Psoas muscle (tissue), 8 donors: ENCODE data around the gene CATSPERZ. TPM values are rescaled to one million over a fixed set of nuclear protein-coding genes. Genes with fewer than 3 reads are reported as not detected.

ENCODE experiments used
- ATAC-seq, 4 donors: fragments of 200-7000 bp; cut with Tn5 transposase; one replicate each; pipeline ENCODE4 v1.9.1; 2020; ENCODE audit warnings: moderate library complexity in 3 of 4, mild to moderate bottlenecking in 2 of 4
- DNase-seq, 2 donors: peaks; one replicate each; pipeline ENCODE4 v3.0.0-alpha.2; 2020
- H3K27ac ChIP-seq: fragments of 200-600 bp; one replicate; pipeline ENCODE4 v1.8.0; 2022
- H3K27me3 ChIP-seq, 3 donors: fragments of 200-600 bp in 1 of 3; one replicate each; pipeline versions ENCODE4 v1.6.1 to v1.8.0; 2013 to 2022; ENCODE audit warnings: low read length in 2 of 3, mild to moderate bottlenecking in 2 of 3, moderate library complexity in 1 of 3; ENCODE audit not compliant: insufficient read depth in 3 of 3
- H3K36me3 ChIP-seq, 2 donors: fragments of 200-600 bp in 1 of 2; one replicate each; pipeline versions ENCODE4 v1.6.1 to v1.8.0; 2013 to 2022; ENCODE audit warnings: low read depth in 1 of 2, mild to moderate bottlenecking in 1 of 2, moderate library complexity in 1 of 2; ENCODE audit not compliant: insufficient read depth in 1 of 2
- H3K4me1 ChIP-seq: fragments of 200-600 bp; one replicate; pipeline ENCODE4 v1.8.0; 2022
- H3K4me3 ChIP-seq: fragments of 200-600 bp; one replicate; pipeline ENCODE4 v1.8.0; 2022; ENCODE audit warnings: mild to moderate bottlenecking
- H3K9me3 ChIP-seq: fragments of 200-600 bp; one replicate; pipeline ENCODE4 v1.8.0; 2022
- CTCF ChIP-seq: fragments of 200-600 bp; IDR thresholded peaks from one replicate; pipeline ENCODE4 v1.8.0; 2022; ENCODE audit warnings: antibody characterized with exemption
- WGBS, 3 donors: extraction: QIAGEN DNeasy Blood & Tissue Kit; methylation state at CpG; one replicate each; pipeline versions ENCODE4 v1.1.6 to v1.1.7; 2013; 5-methylcytosine and 5-hydroxymethylcytosine counted together
- intact Hi-C, 2 donors: fragments of 100-400 bp; cut with DNase I; formaldehyde crosslinking; loops; one replicate each; pipeline versions ENCODE4 v1.11.0 to v1.14.2; 2022
- polyA plus RNA-seq, 3 donors: library from polyadenylated mRNA; stranded (reverse); fragments of 200-250 nt; gene quantifications; one replicate each; pipeline ENCODE4 v1.2.3, GENCODE V29; 2013
- total RNA-seq, 4 donors: library from RNA; stranded (reverse); fragmentation: NEBNext Ultra II Directional in 2 of 4; extraction: Animal tissue kit (Norgen Biotek cat#: 25700) in 2 of 4; gene quantifications; one replicate each; pipeline versions ENCODE4 v1.2.1 to v1.2.4, GENCODE V29; 2021 to 2023
- donor health status: healthy with polysubstance abuse.
- donor health status: DM: no; HTN: no; CAD: no; lungs with moderate emphysema.
- donor health status: Bipolar disorder and iron deficiency.
- donor health status: healthy.
- donor health status: DM: yes; HTN: yes; CAD: no.
- donor health status: DM: no; HTN: no; CAD: no.
- donor health status: DM: no; HTN: no; CAD: no.
- donor health status: DM: yes; HTN: yes; CAD: no.

The CATSPERZ gene
- total and polyA plus RNA-seq, 7 donors = 0.05 TPM; not detected in 6

GRCh38 chr11:64266339-64266738, 33.8 kb upstream of the CATSPERZ start:
- H3K36me3 ChIP-seq = peaks cover 3 to 46% of the 10 kb centered on the region in 2 donors
- 69 to 87% (median 81%) methylated on average over 15 of the region's 15 CpGs for WGBS, 3 donors
- no peak for TF ChIP-seq CTCF
- no peaks in the 10 kb centered on the region for H3K9me3 ChIP-seq
- no peak overlapping the region for H3K4me3 ChIP-seq
- DNase-seq (peak in 1 of 2 donors; percentile 63), ATAC-seq (no peak)
- no peaks in the 10 kb centered on the region for H3K27me3 ChIP-seq
- no peak overlapping the region for H3K27ac ChIP-seq
- intact Hi-C loops = loop anchor here in 1 of 2 donors (5.0 kb wide), 1 partner anchor 64 kb away; no protein-coding TSS in a partner anchor
- H3K4me1 ChIP-seq = peaks cover 14% of the 10 kb centered on the region

- DNase-seq = peak in 1 of 2 donors; percentile 60
- intact Hi-C loops = loop anchor here in 1 of 2 donors (5.0 kb wide), 1 partner anchor 65 kb away; no protein-coding TSS in a partner anchor
- Histone ChIP-seq H3K9me3 (no peaks in the 10 kb centered on the region), H3K4me1 (peaks cover 20% of the 10 kb centered on the region), H3K36me3 (peaks cover 3 to 38% of the 10 kb centered on the region in 2 donors), H3K27ac (peak overlapping the region; percentile 93), H3K27me3 (no peaks in the 10 kb centered on the region), H3K4me3 (no peak overlapping the region)
- WGBS, 3 donors = 64 to 75% (median 68%) methylated on average over 23 to 27 of the region's 27 CpGs
- no peak for TF ChIP-seq CTCF
- ATAC-seq = no peak
These were observed 32.8 kb upstream of the CATSPERZ start for GRCh38 chr11:64267207-64267945.

- ATAC-seq = no peak
- H3K36me3 ChIP-seq = peaks cover 3 to 29% of the 10 kb centered on the region in 2 donors
- H3K27ac ChIP-seq = peak overlapping the region; percentile 93
- peak overlapping the region; percentile 83 for H3K4me3 ChIP-seq
- intact Hi-C loops = loop anchor here (2.0 to 5.0 kb wide), 3 partner anchors 15 to 66 kb away; partner anchors contain the start of gene PLCB3 (in 1 of the 2)
- H3K4me1 ChIP-seq = peaks cover 20% of the 10 kb centered on the region
- WGBS, 3 donors = 42 to 52% (median 49%) methylated on average over 23 of the region's 23 CpGs
- no peaks in the 10 kb centered on the region for H3K27me3 ChIP-seq
- DNase-seq = peak; percentile 67 to 77
- TF ChIP-seq CTCF = no peak
- H3K9me3 ChIP-seq = no peaks in the 10 kb centered on the region
These were observed 31.9 kb upstream of the CATSPERZ start for GRCh38 chr11:64268025-64268892.

- peak; percentile 85 to 90 for DNase-seq
- H3K36me3 ChIP-seq = peaks cover 3 to 24% of the 10 kb centered on the region in 2 donors
- H3K27me3 ChIP-seq = no peaks in the 10 kb centered on the region
- ATAC-seq = peak; percentile 14 to 34 (median 34)
- peak overlapping the region; percentile 83 for H3K4me3 ChIP-seq
- TF ChIP-seq CTCF = no peak
- H3K4me1 ChIP-seq = peaks cover 20% of the 10 kb centered on the region
- WGBS, 3 donors = 1 to 3% (median 3%) methylated on average over 34 of the region's 34 CpGs
- H3K27ac ChIP-seq = peak overlapping the region; percentile 93
- no peaks in the 10 kb centered on the region for H3K9me3 ChIP-seq
- intact Hi-C loops = loop anchor here (2.0 to 5.0 kb wide), 3 partner anchors 16 to 67 kb away; partner anchors contain the start of gene PLCB3 (in 1 of the 2)
These were observed 31.1 kb upstream of the CATSPERZ start for GRCh38 chr11:64268893-64269539.
